Hepatocyte (in vitro differentiated cells): Measurements from ENCODE around the gene GBP2. TPM values are rescaled to one million over a fixed set of nuclear protein-coding genes. Genes with fewer than 3 reads are reported as not detected.
"Not testable (repeated sequence)": the region's sequence is repeated elsewhere in the genome, so short reads cannot be mapped to it uniquely, and the experiment has no call there.

Experiments
- DNase-seq: peaks from one replicate; pipeline ENCODE4 v3.0.0-alpha.2; 2016; ENCODE audit warnings: low spot score
- H2AFZ ChIP-seq: fragments of 200-600 bp; sonication (generic); 2 replicates; pipeline ENCODE4 v1.6.0; 2016; ENCODE audit warnings: antibody characterized with exemption, mild to moderate bottlenecking
- H3K27ac ChIP-seq: fragments of 200-600 bp; sonication (generic); 2 replicates; pipeline ENCODE4 v1.5.1; 2016; ENCODE audit warnings: mild to moderate bottlenecking
- H3K27me3 ChIP-seq: fragments of 200-600 bp; sonication (generic); 2 replicates; pipeline ENCODE4 v1.6.1; 2016
- H3K36me3 ChIP-seq: fragments of 200-600 bp; sonication (generic); replicated peaks from 2 replicates; pipeline ENCODE4 v1.5.1; 2016; ENCODE audit warnings: low read depth; ENCODE audit not compliant: insufficient read depth
- H3K4me1 ChIP-seq: fragments of 200-600 bp; sonication (generic); 2 replicates; pipeline ENCODE4 v1.5.1; 2016; ENCODE audit warnings: mild to moderate bottlenecking, moderate library complexity; ENCODE audit not compliant: insufficient read depth
- H3K4me2 ChIP-seq: fragments of 200-600 bp; sonication (generic); 2 replicates; pipeline ENCODE4 v1.6.0; 2016
- H3K4me3 ChIP-seq: fragments of 200-600 bp; sonication (generic); 2 replicates; pipeline ENCODE4 v1.5.1; 2016; ENCODE audit warnings: mild to moderate bottlenecking
- H3K79me2 ChIP-seq: fragments of 200-600 bp; sonication (generic); 2 replicates; pipeline ENCODE4 v1.6.0; 2017; ENCODE audit warnings: mild to moderate bottlenecking
- H3K9me2 ChIP-seq: fragments of 200-600 bp; sonication (generic); replicated peaks from 2 replicates; pipeline ENCODE4 v1.6.0; 2017; ENCODE audit warnings: mild to moderate bottlenecking; ENCODE audit not compliant: insufficient read depth
- H3K9me3 ChIP-seq: fragments of 200-600 bp; sonication (generic); 2 replicates; pipeline ENCODE4 v1.5.1; 2016; ENCODE audit warnings: low read depth, mild to moderate bottlenecking
- H4K20me1 ChIP-seq: fragments of 200-600 bp; sonication (generic); 2 replicates; pipeline ENCODE4 v1.6.0; 2016; ENCODE audit warnings: mild to moderate bottlenecking; ENCODE audit not compliant: insufficient read depth, poor library complexity, severe bottlenecking
- EZH2 ChIP-seq: fragments of 200-600 bp; sonication (generic); IDR thresholded peaks from 2 replicates; pipeline ENCODE4 v1.6.1; 2016; ENCODE audit warnings: antibody characterized with exemption, mild to moderate bottlenecking, borderline replicate concordance
- EZH2phosphoT487 ChIP-seq: fragments of 200-600 bp; sonication (generic); IDR thresholded peaks from one replicate; pipeline ENCODE4 v1.6.1; 2018; ENCODE audit warnings: antibody characterized with exemption, mild to moderate bottlenecking, low read depth, moderate library complexity; ENCODE audit not compliant: unreplicated experiment, severe bottlenecking
- WGBS: methylation state at CpG from one replicate; pipeline ENCODE4 v1.1.6; 2016; ENCODE audit warnings: low lambda C conversion rate; ENCODE audit errors: missing lambda C conversion rate; 5-methylcytosine and 5-hydroxymethylcytosine counted together
- polyA plus RNA-seq: library from polyadenylated mRNA; unstranded; fragments of >200 nt; fragmentation: Nextera tagmentation; extraction: Ambion mirVana; gene quantifications from 2 replicates; pipeline ENCODE4 v1.2.1, GENCODE V29; 2016
- total RNA-seq: library from RNA; depleted of rRNA; stranded (reverse); fragments of >200 nt; gene quantifications from 2 replicates; pipeline ENCODE4 v1.2.3, GENCODE V29; 2014
- TF ChIP-seq, protein P1 (sequence below): fragments of 200-600 bp; sonication (generic); IDR thresholded peaks from 2 replicates; pipeline ENCODE4 v1.5.1; 2016; ENCODE audit warnings: antibody characterized with exemption, mild to moderate bottlenecking; ENCODE audit not compliant: poor library complexity

GBP2 gene
- total and polyA plus RNA-seq, 2 experiments from 2014 or later = 11.0 to 31.7 TPM

DNA sequence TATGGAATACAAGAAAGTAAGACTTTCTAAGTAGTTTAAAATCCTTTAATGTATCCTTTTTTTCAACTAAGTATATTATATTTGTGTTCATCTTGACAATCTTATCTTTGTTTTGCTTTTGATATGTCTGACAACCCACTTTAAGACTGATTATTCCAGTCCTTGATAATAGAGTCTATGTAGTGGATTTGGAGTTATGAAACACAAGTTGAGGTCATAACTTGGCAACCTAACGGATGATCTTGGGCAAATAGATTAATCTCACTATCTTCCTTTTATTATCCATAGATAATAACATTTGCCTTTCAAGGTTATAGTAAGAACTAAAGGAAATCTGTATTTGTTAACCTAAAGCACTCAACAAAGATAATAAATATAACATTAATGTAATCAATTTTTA, 4.8 kb upstream of the GBP2 start:
- H3K4me1 ChIP-seq = peaks cover 11% of the 10 kb centered on the region
- H3K36me3 ChIP-seq = no peaks in the 10 kb centered on the region

DNA sequence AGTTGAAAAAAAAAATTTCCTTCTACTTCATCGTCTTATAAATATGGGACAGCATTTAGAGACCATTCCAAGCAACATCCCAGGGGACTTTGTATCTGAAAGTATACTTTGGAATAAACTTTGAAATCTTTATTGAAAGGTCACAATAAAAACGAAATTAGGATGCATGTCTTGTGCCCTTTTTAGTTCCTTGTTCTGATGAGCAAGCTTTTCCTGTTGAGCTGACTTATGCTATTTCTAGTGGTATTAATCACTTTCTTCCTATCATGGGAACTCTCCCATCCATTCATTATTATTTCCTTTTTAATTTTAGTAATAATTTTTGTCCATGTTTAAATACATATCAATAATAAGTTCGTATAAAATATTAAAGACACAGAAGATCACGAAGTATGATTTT, 4.0 kb upstream of the GBP2 start:
- no peaks in the 10 kb centered on the region for H3K36me3 ChIP-seq
- H3K4me1 ChIP-seq = peaks cover 19% of the 10 kb centered on the region
- peaks cover under 1% of the 10 kb centered on the region for H3K79me2 ChIP-seq
- DNase-seq = no peak
- no peaks in the 10 kb centered on the region for H3K9me3 ChIP-seq
- H2AFZ ChIP-seq = no peak overlapping the region
- H3K4me2 ChIP-seq = no peak overlapping the region
- no peaks in the 10 kb centered on the region for H3K9me2 ChIP-seq
- no peaks in the 10 kb centered on the region for H3K27me3 ChIP-seq
- no peak for TF ChIP-seq EZH2
- TF ChIP-seq, protein P1, sequence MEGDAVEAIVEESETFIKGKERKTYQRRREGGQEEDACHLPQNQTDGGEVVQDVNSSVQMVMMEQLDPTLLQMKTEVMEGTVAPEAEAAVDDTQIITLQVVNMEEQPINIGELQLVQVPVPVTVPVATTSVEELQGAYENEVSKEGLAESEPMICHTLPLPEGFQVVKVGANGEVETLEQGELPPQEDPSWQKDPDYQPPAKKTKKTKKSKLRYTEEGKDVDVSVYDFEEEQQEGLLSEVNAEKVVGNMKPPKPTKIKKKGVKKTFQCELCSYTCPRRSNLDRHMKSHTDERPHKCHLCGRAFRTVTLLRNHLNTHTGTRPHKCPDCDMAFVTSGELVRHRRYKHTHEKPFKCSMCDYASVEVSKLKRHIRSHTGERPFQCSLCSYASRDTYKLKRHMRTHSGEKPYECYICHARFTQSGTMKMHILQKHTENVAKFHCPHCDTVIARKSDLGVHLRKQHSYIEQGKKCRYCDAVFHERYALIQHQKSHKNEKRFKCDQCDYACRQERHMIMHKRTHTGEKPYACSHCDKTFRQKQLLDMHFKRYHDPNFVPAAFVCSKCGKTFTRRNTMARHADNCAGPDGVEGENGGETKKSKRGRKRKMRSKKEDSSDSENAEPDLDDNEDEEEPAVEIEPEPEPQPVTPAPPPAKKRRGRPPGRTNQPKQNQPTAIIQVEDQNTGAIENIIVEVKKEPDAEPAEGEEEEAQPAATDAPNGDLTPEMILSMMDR = no peak
- no peak for TF ChIP-seq EZH2phosphoT487
- WGBS = 86% methylated on average over 4 of the region's 4 CpGs
- no peak overlapping the region for H3K4me3 ChIP-seq
- H3K27ac ChIP-seq = no peak overlapping the region
- H4K20me1 ChIP-seq = no peaks in the 10 kb centered on the region

More for the DNA sequence above, 4.8 kb upstream of the GBP2 start:
- Histone ChIP-seq H3K4me3 (no peak overlapping the region), H3K79me2 (no peaks in the 10 kb centered on the region), H3K9me3 (no peaks in the 10 kb centered on the region), H3K4me2 (no peak overlapping the region), H4K20me1 (no peaks in the 10 kb centered on the region), H3K27me3 (no peaks in the 10 kb centered on the region), H2AFZ (no peak overlapping the region), H3K27ac (no peak overlapping the region), H3K9me2 (no peaks in the 10 kb centered on the region)
- no peak for DNase-seq
- TF ChIP-seq EZH2phosphoT487 = no peak
- TF ChIP-seq EZH2 = no peak
- TF ChIP-seq, protein P1 = no peak
- WGBS = 50% methylated on average over 1 of the region's 1 CpG

DNA sequence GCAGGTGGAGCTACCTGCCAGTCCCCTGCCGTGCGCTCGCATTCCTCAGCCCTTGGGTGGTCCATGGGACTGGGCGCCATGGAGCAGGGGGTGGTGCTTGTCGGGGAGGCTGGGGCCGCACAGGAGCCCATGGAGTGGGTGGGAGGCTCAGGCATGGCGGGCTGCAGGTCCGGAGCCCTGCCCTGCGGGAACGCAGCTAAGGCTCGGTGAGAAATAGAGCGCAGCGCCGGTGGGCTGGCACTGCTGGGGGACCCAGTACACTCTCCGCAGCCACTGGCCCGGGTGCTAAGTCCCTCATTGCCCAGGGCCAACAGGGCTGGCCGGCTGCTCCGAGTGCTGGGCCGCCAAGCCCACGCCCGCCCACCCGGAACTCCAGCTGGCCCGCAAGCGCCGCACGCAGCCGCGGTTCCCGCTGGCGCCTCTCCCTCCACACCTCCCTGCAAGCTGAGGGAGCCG, 2.1 kb upstream of the GBP2 start:
- H3K79me2 ChIP-seq, H2AFZ ChIP-seq, H3K9me3 ChIP-seq, H3K4me2 ChIP-seq, H3K36me3 ChIP-seq, H4K20me1 ChIP-seq, H3K9me2 ChIP-seq, H3K27ac ChIP-seq, H3K27me3 ChIP-seq, H3K4me3 ChIP-seq, DNase-seq: not testable (repeated sequence)
- WGBS = 98% methylated on average over 17 of the region's 31 CpGs
- H3K4me1 ChIP-seq = peaks cover 25% of the 10 kb centered on the region

DNA sequence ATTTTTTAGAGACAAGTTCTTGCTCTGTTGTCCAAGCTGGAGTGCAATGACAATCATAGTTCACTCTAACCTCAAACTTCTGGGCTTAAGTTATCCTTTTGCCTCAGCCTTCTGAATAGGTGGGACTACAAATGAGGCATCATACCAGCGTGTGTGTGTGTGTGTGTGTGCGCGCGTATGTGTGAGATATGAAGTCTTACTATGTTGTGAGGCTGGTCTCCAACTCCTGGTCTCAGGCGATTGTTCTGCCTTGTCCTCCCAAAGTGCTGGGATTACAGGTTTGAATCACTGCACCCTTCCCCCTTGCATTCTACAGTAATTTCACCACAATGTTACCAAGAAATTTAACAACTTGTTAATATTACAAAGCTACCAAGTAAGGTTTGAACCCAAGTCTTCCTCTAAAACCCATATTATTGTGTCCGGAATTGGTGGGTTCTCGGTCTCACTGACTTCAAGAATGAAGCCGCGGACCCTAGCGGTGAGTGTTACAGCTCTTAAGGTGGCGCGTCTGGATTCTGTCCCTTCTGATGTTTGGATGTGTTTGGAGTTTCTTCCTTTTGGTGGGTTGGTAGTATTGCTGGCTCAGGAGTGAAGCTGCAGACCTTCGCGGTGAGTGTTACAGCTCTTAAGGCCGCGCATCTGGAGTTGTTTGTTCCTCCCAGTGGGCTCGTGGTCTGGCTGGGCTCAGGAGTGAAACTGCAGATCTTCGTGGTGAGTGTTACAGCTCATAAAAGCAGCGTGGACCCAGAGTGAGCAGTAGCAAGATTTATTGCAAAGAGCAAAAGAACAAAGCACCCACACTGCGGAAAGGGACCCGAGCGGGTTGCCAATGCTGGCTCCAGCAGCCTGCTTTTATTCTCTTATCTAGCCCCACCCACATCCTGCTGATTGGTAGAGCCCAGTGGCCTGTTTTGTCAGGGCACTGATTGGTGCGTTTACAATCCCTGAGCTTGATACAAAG, 970 bp upstream of the GBP2 start:
- H3K4me3 ChIP-seq, H3K9me3 ChIP-seq, H3K79me2 ChIP-seq, H3K27me3 ChIP-seq, H2AFZ ChIP-seq, H3K9me2 ChIP-seq, H4K20me1 ChIP-seq, H3K36me3 ChIP-seq, DNase-seq: not testable (repeated sequence)
- WGBS = 82% methylated on average over 23 of the region's 23 CpGs
- Histone ChIP-seq H3K27ac (peak overlapping the region; percentile 78), H3K4me1 (peaks cover 25% of the 10 kb centered on the region), H3K4me2 (peak overlapping the region; percentile 39)
